HG03571 (cell line): ENCODE data around the gene MORC2.

Experiments
- ATAC-seq: cut with Tn5 transposase; IDR thresholded peaks from one replicate; pipeline ENCODE4 v1.9.1; 2021; ENCODE audit not compliant: unreplicated experiment

MORC2 gene

DNA sequence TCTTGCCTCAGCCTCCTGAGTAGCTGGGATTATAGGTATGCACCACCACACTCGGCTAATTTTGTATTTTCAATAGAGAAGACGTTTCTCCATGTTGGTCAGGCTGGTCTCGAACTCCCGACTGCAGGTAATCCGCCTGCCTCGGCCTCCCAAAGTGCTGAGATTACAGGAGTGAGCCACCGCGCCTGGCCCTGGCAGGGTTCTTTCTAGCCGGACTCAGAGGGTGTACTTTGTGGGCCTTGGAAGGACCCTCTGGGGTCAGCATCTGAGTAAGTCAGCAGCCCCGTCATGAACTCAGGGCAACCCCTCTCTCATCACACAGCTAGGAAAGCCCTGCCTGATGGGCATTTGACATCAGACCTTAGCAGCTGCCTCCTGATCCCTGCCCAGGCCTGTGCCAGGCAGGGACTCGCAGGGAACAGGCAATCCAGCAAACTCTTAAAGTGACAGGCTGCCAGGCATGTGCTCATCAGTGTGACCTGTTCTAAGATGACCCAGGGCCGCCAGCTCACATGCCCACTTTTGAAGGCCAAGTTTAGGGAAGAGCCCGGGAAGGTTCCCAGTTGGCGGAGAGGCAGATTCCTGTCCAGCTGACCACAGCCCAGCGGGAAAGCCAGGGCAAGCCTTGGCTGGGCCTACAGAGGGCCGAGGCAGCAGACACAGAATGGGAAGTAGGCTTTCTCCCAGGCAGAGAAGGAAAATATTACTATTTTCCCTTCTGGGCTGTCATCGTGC lies 92.9 kb downstream of the MORC2 start:
- ATAC-seq = no peak
